GM18517 (cell line): ENCODE measurements around the gene TAPT1.

Experiments used
- ATAC-seq: cut with Tn5 transposase; IDR thresholded peaks from one replicate; pipeline ENCODE4 v1.9.1; 2021; ENCODE audit warnings: mild to moderate bottlenecking, moderate library complexity; ENCODE audit not compliant: unreplicated experiment

Gene TAPT1

DNA sequence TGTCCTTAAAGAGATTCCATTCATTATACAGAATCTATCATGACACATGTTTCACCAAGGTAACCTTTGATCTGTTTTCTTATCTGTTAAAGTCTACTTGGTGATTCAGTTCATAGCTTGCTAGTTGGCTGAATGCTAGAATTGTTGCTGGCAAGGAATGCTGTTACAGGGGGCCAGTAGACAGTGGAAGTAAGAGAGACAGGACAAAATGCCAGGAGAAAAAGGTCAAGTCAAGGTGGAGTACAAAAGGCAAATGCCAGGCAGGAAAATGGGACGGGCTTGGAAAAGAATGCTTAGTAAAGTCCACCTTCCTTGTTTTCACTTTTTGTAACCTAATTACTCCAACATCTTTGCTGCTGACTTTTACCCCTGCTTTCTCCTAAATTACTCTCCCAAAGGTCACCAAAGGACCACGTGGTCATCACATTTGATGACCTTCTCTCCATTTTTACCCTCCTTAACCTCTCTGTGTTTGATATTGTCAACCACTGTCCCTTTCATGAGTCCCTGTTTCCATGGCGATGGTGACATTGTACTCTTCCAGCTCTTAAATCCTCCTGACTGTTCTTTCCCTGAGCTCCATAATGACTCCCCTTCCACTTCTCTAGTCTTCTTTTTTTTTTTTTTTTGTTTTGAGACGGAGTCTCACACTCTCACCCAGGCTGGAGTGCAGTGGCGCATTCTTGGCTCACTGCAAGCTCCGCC lies 24.5 kb upstream of the TAPT1 start:
- ATAC-seq, result no peak

DNA sequence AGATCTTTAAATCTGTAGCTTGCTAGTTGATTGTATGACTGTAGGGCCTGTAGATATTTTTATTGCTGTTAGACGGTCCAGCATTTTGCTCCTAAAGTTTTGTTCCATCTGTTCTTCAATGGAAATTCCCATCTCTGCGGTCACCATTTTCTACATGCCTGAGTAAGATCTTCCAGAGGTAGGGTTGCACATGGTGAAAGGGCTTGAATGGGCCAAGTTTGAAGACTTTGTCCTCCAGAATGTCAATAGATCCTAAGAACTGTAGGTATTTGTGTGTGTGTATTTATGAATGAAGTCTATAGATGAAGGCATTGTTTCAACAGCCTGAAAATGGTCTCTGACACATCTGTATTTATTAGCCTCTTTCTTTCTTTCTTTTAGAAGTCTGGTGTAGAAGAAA lies 22.3 kb upstream of the TAPT1 start:
- no peak for ATAC-seq

DNA sequence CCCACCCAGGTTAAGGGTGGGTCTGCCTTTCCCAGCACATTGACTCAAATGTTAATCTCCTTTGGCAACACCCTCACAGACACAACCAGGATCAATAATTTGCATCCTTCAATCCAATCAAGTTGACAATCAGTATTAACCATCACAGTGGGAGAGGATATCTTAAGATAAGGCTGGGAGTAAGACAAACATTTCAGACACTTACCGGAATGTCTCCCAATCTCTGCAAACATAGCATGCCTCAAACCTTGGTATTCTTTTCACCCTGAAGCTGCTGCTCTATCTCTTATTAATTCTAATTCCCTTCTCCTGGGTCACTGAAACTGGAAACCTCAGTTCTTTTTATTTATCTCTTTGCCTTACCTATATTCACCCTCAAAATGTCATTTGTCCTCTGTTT lies 19.0 kb upstream of the TAPT1 start:
- ATAC-seq, result no peak

DNA sequence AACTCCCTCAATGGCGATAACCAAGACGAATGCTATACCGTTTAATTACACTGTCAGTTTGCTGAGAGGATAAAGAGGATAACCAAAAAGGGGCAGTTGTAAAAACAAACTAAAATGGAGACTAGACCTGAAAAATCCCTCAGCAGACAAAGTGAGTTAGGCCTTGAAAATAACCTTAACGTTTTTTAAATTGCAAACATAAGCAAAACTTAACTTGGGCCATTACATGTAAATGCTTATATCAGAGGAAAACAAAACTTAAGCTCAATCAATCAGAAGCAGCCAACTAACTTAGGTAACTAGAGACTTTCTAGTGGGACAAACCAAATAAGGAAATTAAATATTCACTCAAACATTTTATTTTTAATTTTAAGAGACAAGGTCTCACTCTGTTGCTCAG lies 17.0 kb upstream of the TAPT1 start:
- no peak for ATAC-seq

DNA sequence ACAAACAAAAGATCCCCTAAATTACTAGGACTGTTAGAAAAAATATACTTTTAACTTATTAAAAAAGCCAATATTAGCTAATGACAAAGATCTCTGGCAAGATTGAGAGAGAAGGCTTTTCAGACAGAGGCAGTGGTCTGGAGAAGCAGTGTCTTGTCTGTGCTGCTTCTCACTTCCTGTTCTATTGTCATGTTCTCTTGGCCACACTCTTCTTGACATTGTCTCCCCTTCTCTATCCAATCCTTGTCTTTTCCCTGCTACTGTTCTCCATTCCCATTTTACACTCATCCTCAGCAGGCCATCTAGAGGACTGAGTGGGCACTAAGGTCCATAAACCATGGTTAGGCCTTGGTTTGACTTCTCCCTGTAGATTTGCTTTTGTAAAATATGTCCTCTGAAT lies 14.0 kb upstream of the TAPT1 start:
- no peak for ATAC-seq

DNA sequence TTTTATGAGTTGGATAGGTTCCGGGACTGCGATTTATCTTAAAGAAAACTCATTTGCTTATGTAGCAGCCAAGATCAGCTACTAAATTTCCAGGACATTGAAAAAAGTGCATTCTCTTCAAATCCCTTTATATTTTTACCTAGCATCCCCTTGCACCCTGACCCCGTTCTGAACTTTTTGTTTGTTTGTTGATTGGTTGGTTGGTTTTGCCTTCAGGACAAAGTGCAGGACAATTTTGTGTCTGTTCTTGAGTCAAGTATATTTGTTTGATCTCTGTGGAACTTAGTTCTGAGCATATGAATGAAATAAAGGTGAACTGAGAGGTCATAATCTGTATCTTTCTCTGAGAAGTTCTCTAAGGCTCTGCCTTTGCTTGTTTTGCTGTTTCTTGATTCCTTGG lies 12.8 kb upstream of the TAPT1 start:
- ATAC-seq, result no peak

DNA sequence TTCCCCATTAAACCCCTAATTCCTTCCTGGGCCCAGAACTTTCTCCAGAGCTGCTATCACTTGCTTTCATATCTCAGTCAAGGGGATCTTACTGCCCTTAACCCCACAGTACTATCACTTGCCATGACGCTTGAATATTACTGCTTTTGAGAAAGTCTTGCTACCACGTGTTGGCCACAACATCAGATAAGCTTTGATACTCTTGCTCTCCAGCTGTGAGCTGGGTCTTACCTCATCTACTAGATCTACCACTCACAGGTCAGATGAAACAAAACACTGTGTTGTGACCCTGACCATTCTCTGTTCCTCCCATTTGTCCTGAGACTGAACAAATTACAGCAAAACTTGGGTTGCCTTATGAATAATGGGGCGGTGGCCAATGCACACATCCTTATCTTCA lies 12.1 kb upstream of the TAPT1 start:
- no peak for ATAC-seq

DNA sequence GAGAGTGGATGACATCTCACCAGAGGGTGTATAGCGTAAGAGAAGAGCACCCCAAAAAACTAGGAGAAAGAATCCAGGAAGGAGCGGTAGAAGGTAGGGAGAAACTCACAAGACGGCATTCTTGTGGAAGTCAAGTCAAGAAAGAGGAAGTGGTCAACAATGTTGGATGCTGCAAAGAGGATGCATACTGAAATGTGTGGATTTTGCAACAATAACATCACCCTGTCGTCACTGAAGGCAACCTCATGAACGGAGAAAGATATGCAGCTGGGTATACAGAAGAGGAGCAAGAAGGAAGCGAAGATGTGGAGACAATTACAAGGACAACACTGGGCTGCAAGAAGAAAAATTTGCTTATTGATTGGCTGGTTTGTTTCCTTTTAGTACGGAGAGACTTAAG lies 11.4 kb upstream of the TAPT1 start:
- no peak for ATAC-seq

DNA sequence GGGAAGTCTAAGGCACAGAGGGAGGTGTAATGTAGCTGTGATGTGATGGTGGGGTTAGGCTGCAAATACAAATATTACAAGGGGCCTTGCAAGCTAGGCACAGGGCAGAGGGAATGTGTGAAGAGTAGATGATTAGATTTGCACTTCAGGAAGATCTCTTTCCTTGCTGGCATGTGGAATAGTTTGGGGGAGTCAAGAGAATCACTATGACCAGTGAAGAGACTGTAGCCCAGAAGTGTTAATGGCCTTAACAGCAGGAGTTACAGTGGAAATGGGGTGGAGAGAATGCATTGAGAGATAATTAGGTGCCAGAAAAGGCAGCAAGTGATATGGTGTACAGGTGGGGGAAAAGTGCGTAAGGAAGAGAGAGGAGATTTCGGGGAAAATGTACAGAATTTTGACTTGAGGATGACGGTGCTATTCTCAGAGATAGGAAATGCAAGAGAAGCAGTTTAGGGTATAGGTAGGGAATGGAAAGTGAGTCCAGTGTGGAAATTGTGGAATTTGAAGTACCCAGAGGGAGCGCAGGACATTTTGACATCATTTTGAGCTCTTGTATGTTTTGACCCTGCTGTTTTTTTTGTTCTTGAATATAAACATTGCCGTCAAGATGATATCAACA lies 10.2 kb upstream of the TAPT1 start:
- no peak for ATAC-seq

DNA sequence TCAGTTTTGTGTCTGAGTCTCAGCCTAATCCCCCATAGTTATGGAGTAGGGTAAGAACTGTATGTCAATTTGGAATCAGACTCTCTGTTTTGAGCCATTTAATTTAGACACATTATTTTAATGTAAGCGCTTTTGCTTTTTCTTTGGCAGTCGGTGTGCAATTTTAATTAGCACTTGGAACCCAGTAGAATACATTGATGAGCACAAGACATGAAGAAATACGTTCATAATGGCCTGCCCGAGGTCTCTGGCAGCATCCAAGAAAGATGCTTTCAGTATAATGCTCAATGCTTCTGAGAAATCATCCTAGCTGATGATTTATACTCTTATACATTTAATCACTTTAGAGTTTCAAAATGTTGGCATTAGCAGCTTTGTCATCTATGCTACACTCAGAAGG lies 8.9 kb upstream of the TAPT1 start:
- ATAC-seq, result no peak

DNA sequence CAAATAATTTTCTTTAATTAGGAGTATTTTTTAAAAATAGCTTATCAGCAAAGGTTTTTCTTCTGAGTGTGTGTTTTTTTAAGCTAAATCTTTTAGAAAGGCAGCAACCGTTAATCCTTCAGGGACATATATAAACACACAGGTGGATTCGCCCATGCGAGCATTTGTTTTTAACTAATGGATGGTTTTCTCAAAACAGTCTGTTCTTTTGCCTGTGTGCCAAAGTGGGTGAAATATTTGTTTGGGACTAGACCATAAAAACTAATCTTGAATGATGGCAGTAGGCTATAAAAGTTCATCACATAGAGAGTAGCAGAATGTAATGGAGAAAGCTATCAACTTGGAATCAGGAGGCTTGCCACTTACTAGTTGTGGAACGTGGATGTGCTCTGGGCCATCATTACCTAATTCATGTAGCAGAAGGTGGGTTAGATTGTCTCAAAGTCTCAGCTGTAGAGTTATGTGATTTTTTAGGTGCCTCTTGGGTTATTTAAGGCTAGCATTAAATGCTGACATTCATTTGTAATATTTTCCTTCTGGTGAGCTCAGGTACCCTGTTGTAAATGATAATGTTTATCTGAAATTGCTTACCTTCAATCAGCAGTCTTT lies 7.4 kb upstream of the TAPT1 start:
- ATAC-seq, result no peak

DNA sequence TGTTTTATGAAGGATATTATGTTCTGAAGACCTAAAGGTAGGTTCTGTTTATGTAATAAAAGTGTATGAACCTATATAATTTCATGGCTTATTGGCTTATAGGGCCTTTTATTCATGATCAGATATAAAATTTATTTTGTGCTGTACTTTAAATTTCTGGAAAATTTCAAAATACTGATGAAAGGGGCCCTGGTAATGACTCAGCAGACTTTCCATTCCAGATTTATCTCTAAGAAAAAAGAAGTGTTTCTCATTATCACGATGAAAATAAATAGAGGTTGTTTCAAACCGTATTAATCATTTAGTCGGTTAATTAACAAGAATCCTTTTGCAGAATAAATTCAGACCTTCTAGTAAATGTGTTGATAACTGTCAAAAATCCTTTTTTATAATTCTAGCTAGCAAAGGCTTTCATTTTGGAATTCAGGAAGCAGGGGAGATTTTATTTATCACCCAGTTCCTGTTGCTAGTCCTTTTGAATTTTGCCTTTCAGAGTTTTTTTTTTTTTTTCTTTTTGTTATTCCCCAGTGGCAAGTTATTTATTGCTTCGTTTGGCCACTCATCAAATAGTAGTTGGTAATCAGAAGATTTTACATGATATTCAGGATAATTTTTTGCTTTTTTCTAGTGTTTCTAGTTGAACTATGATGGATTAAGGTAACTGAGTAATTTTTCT lies 5.4 kb upstream of the TAPT1 start:
- no peak for ATAC-seq

DNA sequence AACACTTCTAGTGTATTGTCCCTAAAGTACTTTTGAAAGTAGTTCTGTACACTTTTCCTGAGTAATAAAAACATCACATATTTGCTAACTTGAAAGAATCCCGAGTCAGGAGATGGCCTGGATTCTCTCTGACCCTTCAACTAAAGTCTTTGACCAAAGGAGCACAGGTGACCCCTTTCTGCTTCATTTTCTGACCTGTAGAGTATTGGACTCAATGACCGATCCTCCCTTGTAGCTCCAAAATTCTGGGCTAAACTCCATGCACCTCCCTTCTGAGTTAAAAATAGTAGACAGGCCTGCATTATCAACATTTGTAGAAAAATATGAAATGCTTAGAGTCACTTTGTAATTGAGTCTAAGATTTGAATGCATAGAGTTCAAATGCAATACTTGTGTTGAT lies 4.0 kb upstream of the TAPT1 start:
- ATAC-seq, result no peak

DNA sequence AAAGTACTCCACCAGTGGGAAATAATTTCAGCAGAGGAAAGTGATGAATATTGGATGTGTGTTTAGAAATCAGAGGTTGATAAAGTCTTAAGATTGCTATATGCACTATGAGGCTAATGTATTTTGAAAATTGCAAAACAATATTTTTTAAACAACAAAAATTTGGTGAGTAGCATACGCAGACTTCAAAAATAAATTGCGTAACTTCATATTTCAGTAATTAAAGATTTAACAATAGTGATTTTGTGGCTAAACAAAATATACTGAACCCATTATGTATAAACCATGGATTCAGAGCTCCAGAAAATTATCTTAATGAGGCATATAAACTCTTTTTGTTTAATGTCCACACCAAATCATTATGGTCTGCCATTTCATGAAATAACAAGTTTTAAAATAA lies 3.3 kb upstream of the TAPT1 start:
- no peak for ATAC-seq

DNA sequence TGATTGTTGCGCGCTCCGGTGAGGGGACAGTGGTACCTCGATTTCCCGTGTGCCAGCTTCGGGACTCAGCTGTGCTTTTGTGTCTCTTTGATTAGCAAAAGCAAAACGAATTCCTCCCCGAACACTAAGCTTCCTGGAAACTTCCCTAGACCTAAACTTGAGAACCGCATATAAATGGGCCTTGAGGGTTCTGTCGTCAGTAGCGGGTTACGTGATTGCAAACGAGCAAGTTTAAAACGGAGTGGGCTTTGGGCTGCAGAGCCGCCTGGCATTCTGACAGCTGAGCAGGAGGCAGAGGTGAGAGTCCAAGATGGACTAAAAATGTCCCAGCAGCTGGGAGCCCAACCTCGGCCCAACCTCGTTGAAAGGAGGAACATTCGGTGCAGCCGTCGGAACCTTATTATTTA lies 1.2 kb upstream of the TAPT1 start:
- ATAC-seq, result peak; percentile 12

DNA sequence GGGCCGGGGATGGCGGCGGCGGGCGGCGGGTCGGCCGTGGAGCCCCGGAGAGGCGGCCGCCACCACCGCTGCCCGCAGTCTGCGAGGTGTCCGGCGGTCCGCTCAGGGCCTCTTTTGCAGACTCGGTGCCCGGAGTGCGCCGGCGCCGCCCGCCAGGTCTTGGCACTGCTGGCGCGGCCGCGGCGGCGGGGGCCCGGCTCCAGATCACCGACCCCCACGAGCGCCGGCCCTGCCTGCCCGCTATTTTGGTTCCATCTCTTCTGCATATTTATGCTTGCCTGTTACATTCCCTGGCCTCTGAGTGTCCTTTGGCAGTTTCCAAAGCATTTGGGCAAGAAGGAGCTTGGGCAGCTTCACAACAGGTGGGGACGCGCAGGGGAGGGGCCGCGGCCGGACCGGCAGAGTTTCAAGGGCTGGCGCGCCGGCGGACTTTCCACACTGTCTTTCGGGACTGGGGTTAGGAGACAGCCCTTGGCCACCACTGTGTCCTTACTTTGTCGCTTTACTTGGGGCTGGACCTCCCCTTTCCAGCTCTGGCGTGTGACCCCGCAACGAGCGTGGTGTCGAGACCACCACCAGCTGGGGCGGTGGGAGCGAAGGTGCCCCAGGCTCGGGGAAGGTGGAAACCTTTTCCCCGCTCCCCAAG lies 668 bp upstream of the TAPT1 start:
- ATAC-seq, result peak; percentile 49

DNA sequence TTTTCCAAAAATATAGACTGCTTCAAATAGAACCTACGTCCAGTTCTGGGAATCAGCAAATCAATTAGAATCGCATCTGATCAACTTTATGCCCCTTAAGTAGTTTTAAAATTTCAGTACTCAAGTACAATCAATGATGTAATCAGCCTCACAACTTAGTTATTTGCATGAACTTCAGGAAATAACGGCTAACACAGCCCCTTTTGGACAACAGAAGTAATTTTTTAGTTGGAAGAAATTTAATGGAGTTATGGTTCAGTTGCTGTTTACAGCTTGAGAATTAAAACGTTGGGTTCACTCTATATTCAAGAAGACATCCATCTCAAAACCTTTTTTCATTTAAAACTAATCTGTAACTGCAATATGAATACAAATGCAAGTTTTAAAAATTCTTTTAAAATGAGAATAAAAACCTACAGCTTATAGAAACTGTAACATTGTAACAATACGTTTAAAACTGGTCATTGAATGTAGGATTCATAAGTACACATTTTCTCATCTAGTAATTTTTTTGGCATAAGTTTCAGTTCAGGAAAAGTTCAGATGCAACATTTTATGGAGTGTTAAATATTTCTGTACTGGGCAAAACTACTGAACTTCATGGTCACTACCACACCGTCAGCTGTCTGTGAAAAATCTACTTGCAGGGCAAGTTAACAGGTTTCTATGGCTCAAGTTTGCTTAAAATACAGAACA lies 956 bp downstream of the TAPT1 start:
- no peak for ATAC-seq

DNA sequence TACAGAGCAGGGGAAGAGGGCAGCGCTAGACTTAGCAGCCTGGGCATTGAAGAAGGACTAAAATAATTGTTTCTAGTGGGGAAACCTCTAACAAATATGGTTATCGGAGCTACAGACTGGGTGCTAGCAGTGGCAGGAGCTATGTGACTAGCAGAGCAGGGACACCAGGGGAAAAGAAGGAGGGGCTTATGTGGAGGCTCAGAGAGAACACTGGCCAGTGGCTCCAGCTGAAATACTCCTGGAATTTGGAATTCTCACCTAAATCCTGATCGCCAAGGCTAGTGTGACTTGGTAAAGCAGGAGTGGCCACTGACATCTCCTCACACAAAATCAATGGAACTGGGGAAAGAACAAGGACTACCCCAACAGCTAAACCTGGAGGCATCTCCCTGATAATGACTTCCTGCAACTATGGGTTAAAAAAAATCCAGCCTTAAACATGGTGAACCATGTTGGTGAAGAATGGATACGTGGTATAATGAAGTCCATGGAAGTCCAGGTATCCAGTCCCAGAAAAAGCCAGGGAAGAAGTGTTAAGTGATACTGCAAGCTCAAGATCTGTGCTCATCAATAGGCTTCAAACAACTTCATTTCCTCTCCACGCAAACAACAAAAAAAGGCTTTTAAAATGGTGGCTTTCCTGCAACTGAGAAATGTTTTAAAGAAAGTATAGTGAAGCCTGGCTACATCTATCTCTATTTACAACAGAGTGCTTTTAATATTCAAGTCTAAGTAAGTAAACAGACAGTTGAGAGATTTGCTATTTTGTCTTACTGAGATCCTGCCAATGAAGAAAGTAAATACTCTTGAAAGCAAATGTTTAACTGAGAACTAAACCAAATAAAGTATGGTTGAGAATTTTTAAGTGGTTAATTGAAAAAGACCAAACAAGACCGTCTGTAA lies 1.8 kb downstream of the TAPT1 start:
- no peak for ATAC-seq

DNA sequence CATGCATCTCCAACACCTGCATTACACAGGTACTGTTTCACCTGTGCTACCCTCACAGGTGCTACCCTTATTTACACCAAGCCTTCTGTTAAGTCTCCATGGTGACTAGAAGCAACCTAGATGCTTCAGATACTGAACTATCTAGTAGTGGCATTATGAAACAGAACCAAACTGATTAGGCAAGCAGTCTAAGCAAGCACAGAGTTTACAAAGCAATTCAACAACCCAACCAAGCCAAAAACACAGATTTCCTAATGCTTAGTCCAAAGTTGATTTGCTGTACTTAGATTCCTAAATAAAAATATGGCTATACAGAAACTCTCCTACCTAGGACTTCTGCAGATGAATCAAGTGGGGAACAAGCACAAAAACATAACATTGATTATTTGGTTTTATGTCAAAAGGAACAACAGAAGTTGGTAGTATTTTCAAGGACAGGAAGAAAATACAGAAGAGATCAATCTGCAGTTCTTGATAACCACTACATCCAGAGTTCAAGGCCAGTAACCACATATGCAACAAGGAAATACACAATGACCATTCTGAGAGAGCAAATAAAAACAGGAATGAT lies 3.2 kb downstream of the TAPT1 start:
- ATAC-seq, result no peak

DNA sequence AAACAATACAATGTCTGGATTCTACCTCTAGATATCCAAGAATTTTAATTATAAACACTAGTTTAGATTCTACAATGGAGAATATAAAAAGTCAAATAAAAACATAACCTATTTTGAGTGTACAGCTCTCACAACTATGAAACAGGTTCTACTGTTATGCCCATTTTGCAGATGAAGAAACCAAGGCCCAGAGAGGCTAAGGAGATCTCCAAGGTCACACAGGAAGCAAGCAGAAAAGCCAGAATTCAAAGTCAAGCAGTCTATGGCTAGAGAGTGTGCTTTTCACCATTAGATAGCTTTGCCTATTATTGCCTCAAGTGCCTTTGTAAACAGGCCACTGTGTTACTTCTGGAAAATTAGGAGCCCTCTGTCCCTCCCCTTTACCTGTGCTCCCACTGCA lies 7.3 kb downstream of the TAPT1 start:
- no peak for ATAC-seq
